Mucosa of descending colon (tissue), 3 donors: Measurements from ENCODE around the gene FMN1. TPM values are rescaled to one million over a fixed set of nuclear protein-coding genes. Genes with fewer than 3 reads are reported as not detected.
A peak's percentile ranks its signal among the peaks of the same experiment; 100 is the strongest.

Experiments
- ATAC-seq: fragments of 200-7000 bp; cut with Tn5 transposase; one replicate; pipeline ENCODE4 v1.9.1; 2020; ENCODE audit warnings: mild to moderate bottlenecking, moderate library complexity
- DNase-seq, 3 donors: peaks; one replicate each; pipeline ENCODE4 v3.0.0-alpha.2; 2020
- H3K36me3 ChIP-seq: fragments of 200-600 bp; one replicate; pipeline ENCODE4 v1.8.0; 2021; ENCODE audit warnings: low read depth, mild to moderate bottlenecking
- H3K4me1 ChIP-seq: fragments of 200-600 bp; one replicate; pipeline ENCODE4 v1.8.0; 2021; ENCODE audit warnings: low read depth, mild to moderate bottlenecking
- H3K4me3 ChIP-seq: fragments of 200-600 bp; one replicate; pipeline ENCODE4 v1.8.0; 2021; ENCODE audit warnings: mild to moderate bottlenecking
- H3K9me3 ChIP-seq: fragments of 200-600 bp; one replicate; pipeline ENCODE4 v1.8.0; 2021; ENCODE audit warnings: mild to moderate bottlenecking
- intact Hi-C, 2 donors: fragments of 100-400 bp; cut with DNase I in 1 of 2; cut with micrococcal nuclease in 1 of 2; formaldehyde crosslinking; loops; one replicate each; pipeline versions ENCODE4 v1.11.0 to v1.11.1; 2022; cut with DNase I, micrococcal nuclease
- total RNA-seq, 3 donors: library from RNA; stranded (reverse); fragmentation: NEBNext Ultra II Directional in 2 of 3; extraction: Animal tissue kit (Norgen Biotek cat#: 25700) in 2 of 3; gene quantifications; one replicate each; pipeline versions ENCODE4 v1.2.1 to v1.2.4, GENCODE V29; 2021 to 2023
- TF ChIP-seq, protein P1 (sequence below): fragments of 200-600 bp; IDR thresholded peaks from one replicate; pipeline ENCODE4 v1.8.0; 2022; ENCODE audit warnings: antibody characterized with exemption, mild to moderate bottlenecking
- donor health status: DM: no; HTN: no; CAD: no; lungs with moderate emphysema.
- donor health status: DM: no; HTN: no; CAD: no.
- donor health status: DM: no; HTN: yes; CAD: no.

The FMN1 gene
- total RNA-seq, 3 donors from 2014 or later = 30.8 to 65.1 (median 43.4) TPM

- TF ChIP-seq, protein P1, sequence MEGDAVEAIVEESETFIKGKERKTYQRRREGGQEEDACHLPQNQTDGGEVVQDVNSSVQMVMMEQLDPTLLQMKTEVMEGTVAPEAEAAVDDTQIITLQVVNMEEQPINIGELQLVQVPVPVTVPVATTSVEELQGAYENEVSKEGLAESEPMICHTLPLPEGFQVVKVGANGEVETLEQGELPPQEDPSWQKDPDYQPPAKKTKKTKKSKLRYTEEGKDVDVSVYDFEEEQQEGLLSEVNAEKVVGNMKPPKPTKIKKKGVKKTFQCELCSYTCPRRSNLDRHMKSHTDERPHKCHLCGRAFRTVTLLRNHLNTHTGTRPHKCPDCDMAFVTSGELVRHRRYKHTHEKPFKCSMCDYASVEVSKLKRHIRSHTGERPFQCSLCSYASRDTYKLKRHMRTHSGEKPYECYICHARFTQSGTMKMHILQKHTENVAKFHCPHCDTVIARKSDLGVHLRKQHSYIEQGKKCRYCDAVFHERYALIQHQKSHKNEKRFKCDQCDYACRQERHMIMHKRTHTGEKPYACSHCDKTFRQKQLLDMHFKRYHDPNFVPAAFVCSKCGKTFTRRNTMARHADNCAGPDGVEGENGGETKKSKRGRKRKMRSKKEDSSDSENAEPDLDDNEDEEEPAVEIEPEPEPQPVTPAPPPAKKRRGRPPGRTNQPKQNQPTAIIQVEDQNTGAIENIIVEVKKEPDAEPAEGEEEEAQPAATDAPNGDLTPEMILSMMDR = no peak
- no peaks in the 10 kb centered on the region for H3K4me1 ChIP-seq
- no peaks in the 10 kb centered on the region for H3K9me3 ChIP-seq
- DNase-seq (no peak), ATAC-seq (peak; percentile 17)
- H3K4me3 ChIP-seq = no peak overlapping the region
- intact Hi-C loops = no loop called here
- H3K36me3 ChIP-seq = no peaks in the 10 kb centered on the region
These were observed 75.2 kb downstream of the FMN1 start for GRCh38 chr15:33119273-33119672.

- H3K36me3 ChIP-seq = no peaks in the 10 kb centered on the region
- H3K4me3 ChIP-seq = no peak overlapping the region
- no peaks in the 10 kb centered on the region for H3K4me1 ChIP-seq
- TF ChIP-seq, protein P1 = no peak
- DNase-seq = no peak
- intact Hi-C loops = no loop called here
- ATAC-seq = no peak
- H3K9me3 ChIP-seq = no peaks in the 10 kb centered on the region
These were observed 78.3 kb downstream of the FMN1 start for GRCh38 chr15:33116198-33116597.

DNA sequence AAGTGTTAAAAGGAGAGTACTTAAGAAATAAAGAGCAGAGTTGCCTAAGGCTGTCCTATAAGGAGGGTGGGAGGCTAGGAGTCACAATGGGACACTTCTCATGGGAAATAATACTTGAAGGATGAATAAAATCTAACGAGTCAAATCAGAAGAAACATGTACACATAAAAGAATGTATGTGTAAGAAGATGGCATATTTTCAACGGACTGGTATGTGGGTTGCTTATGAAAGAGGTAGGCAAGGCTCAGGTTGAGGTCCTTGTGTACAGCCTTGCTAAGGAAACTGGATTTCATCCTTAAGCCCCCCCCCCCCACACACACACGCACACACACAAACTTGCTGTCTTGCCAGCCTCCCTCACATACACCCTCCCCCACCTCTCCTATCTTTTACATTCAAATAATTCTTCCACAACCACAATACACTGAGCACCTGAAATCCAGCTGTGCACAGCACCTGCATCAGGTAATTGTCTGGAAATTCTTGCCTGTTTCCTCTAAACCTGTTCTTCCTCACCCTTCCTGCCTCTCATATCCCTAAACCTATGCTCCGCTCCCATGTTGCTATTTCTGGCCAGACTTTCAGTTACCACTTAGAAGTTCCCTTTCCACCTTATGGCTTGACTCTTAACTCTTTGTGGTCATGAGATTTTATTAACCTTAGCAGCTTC, 79.2 kb downstream of the FMN1 start:
- TF ChIP-seq, protein P1 = no peak
- H3K4me1 ChIP-seq = no peaks in the 10 kb centered on the region
- DNase-seq (no peak), ATAC-seq (no peak)
- H3K4me3 ChIP-seq = no peak overlapping the region
- H3K36me3 ChIP-seq = no peaks in the 10 kb centered on the region
- intact Hi-C loops = no loop called here
- H3K9me3 ChIP-seq = no peaks in the 10 kb centered on the region

- Histone ChIP-seq H3K4me3 (no peak overlapping the region), H3K9me3 (no peaks in the 10 kb centered on the region), H3K36me3 (no peaks in the 10 kb centered on the region), H3K4me1 (no peaks in the 10 kb centered on the region)
- TF ChIP-seq, protein P1 = no peak
- DNase-seq (no peak), ATAC-seq (no peak)
- intact Hi-C loops = no loop called here
These were observed 80.2 kb downstream of the FMN1 start for GRCh38 chr15:33114374-33114717.

- H3K4me3 ChIP-seq = no peak overlapping the region
- no peaks in the 10 kb centered on the region for H3K9me3 ChIP-seq
- ATAC-seq = peak; percentile 71
- intact Hi-C loops = no loop called here
- peak in 1 of 3 donors; percentile 56 for DNase-seq
- no peaks in the 10 kb centered on the region for H3K4me1 ChIP-seq
- no peaks in the 10 kb centered on the region for H3K36me3 ChIP-seq
- TF ChIP-seq, protein P1 = no peak
These were observed 80.7 kb downstream of the FMN1 start for GRCh38 chr15:33113666-33114373.
